Glutamatergic neuron (in vitro differentiated cells): ENCODE results near the gene RHO. TPM values are rescaled to one million over a fixed set of nuclear protein-coding genes. Genes with fewer than 3 reads are reported as not detected.
A peak's percentile ranks its signal among the peaks of the same experiment; 100 is the strongest.

Experiments used
- DNase-seq: peaks from one replicate; pipeline ENCODE4 v3.0.0; 2022
- H3K27ac Mint-ChIP-seq: one replicate; pipeline ENCODE4 v1.8.0; 2020; ENCODE audit warnings: mild to moderate bottlenecking, mixed read lengths, inconsistent platforms; ENCODE audit not compliant: unreplicated experiment
- H3K27me3 Mint-ChIP-seq: one replicate; pipeline ENCODE4 v1.8.0; 2020; ENCODE audit warnings: mild to moderate bottlenecking, moderate library complexity, mixed read lengths, inconsistent platforms; ENCODE audit not compliant: unreplicated experiment
- H3K36me3 Mint-ChIP-seq: one replicate; pipeline ENCODE4 v1.8.0; 2020; ENCODE audit warnings: mild to moderate bottlenecking, mixed read lengths, inconsistent platforms; ENCODE audit not compliant: unreplicated experiment
- H3K4me1 Mint-ChIP-seq: one replicate; pipeline ENCODE4 v1.8.0; 2020; ENCODE audit warnings: mild to moderate bottlenecking, low read depth, mixed read lengths, inconsistent platforms; ENCODE audit not compliant: unreplicated experiment
- H3K4me3 Mint-ChIP-seq: one replicate; pipeline ENCODE4 v1.8.0; 2020; ENCODE audit warnings: mild to moderate bottlenecking, mixed read lengths, inconsistent platforms; ENCODE audit not compliant: unreplicated experiment
- H3K9me3 Mint-ChIP-seq: one replicate; pipeline ENCODE4 v1.8.0; 2020; ENCODE audit warnings: mild to moderate bottlenecking, moderate library complexity, mixed read lengths, inconsistent platforms; ENCODE audit not compliant: unreplicated experiment
- total RNA-seq: library from RNA; stranded (reverse); fragmentation: NEBNext Ultra II Directional; extraction: Animal tissue kit (Norgen Biotek cat#: 25700); gene quantifications from one replicate; pipeline ENCODE4 v1.2.1, GENCODE V29; 2021; ENCODE audit not compliant: unreplicated experiment
- TF ChIP-seq, protein P1 (sequence below): fragments of 200-600 bp; sonication (generic); IDR thresholded peaks from one replicate; pipeline ENCODE4 v1.5.0; 2021; ENCODE audit not compliant: partially characterized antibody, unreplicated experiment

The RHO gene
- total RNA-seq, 1 donor from 2014 or later, result not detected

DNA sequence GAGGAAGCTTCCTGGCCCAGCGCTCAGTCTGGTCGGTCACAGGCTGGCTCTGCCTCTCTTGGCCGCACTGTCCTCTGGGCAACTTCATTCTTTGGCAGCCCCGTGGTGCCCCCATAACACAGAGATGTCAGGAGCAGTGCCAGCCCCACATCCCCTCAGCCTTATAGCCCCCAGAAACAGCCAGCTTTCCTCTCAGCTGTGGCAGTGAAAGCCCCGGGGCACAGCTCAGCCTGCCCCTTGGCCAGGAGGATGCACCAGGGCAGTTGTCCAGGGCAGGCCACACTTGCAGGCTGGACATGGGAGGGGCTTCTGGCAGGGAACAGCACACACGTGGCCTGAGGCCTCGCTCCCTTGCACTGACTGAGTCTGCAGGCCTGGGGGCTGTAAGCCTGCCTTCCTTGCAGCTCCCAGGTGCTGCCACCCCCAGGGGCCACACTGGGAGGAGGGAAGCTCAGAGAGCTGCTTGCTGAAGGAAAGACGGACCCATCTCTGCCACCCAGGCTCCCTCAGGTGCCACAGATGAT lies 10.3 kb upstream of the RHO start:
- Mint-ChIP-seq H3K27me3 (peaks cover 18% of the 10 kb centered on the region), H3K4me1 (peaks cover 12% of the 10 kb centered on the region), H3K36me3 (peaks cover 4% of the 10 kb centered on the region), H3K4me3 (no peak overlapping the region), H3K9me3 (peaks cover 6% of the 10 kb centered on the region), H3K27ac (no peak overlapping the region)
- DNase-seq, result no peak
- TF ChIP-seq, protein P1, sequence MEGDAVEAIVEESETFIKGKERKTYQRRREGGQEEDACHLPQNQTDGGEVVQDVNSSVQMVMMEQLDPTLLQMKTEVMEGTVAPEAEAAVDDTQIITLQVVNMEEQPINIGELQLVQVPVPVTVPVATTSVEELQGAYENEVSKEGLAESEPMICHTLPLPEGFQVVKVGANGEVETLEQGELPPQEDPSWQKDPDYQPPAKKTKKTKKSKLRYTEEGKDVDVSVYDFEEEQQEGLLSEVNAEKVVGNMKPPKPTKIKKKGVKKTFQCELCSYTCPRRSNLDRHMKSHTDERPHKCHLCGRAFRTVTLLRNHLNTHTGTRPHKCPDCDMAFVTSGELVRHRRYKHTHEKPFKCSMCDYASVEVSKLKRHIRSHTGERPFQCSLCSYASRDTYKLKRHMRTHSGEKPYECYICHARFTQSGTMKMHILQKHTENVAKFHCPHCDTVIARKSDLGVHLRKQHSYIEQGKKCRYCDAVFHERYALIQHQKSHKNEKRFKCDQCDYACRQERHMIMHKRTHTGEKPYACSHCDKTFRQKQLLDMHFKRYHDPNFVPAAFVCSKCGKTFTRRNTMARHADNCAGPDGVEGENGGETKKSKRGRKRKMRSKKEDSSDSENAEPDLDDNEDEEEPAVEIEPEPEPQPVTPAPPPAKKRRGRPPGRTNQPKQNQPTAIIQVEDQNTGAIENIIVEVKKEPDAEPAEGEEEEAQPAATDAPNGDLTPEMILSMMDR, result no peak

DNA sequence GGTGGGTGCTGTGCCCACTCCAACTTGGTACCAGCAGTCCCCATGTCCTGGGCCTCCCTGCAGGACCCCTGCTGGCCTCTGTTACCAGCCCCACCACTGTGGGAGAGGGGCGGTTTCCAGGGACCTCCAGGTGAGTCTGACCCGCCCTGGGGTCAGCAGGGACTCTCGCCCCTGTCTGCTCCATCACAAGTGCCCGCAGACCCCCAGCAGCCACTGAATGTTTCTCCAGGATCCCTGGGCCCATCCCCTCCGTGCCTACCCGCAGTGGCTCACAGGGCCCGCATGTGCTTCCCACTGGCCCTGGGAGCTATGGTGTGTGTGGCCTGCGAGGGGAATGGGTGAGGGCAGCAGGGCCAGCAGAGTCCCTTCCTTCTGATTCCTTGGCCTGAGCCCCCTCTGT lies 9.9 kb upstream of the RHO start:
- no peak overlapping the region for H3K27ac Mint-ChIP-seq
- peaks cover 20% of the 10 kb centered on the region for H3K27me3 Mint-ChIP-seq
- H3K36me3 Mint-ChIP-seq, result peaks cover 4% of the 10 kb centered on the region
- peaks cover 12% of the 10 kb centered on the region for H3K4me1 Mint-ChIP-seq
- DNase-seq, result no peak
- H3K4me3 Mint-ChIP-seq, result no peak overlapping the region
- TF ChIP-seq, protein P1, result no peak
- peaks cover 6% of the 10 kb centered on the region for H3K9me3 Mint-ChIP-seq

DNA sequence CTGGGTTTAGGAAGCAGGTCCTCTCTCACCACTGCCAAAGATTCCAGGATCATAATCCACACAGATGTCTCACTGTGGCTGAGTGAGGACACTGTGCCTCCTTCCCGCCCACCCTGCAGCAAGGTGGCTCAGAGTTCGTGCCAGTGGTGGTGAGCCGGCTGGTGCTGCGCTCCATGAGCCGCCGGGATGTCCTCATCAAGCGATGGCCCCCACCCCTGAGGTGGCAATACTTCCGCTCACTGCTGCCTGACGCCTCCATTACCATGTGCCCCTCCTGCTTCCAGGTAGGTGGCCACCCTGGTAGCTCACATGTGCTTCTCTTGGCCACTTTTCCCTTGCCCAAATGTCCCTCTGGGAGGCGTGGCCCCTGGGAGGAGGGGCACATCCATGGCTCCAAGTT lies 9.0 kb upstream of the RHO start:
- Mint-ChIP-seq H3K36me3 (peaks cover 4% of the 10 kb centered on the region), H3K9me3 (peaks cover 6% of the 10 kb centered on the region), H3K27ac (no peak overlapping the region), H3K4me1 (peaks cover 12% of the 10 kb centered on the region), H3K27me3 (peaks cover 20% of the 10 kb centered on the region), H3K4me3 (no peak overlapping the region)
- no peak for DNase-seq
- TF ChIP-seq, protein P1, result no peak

DNA sequence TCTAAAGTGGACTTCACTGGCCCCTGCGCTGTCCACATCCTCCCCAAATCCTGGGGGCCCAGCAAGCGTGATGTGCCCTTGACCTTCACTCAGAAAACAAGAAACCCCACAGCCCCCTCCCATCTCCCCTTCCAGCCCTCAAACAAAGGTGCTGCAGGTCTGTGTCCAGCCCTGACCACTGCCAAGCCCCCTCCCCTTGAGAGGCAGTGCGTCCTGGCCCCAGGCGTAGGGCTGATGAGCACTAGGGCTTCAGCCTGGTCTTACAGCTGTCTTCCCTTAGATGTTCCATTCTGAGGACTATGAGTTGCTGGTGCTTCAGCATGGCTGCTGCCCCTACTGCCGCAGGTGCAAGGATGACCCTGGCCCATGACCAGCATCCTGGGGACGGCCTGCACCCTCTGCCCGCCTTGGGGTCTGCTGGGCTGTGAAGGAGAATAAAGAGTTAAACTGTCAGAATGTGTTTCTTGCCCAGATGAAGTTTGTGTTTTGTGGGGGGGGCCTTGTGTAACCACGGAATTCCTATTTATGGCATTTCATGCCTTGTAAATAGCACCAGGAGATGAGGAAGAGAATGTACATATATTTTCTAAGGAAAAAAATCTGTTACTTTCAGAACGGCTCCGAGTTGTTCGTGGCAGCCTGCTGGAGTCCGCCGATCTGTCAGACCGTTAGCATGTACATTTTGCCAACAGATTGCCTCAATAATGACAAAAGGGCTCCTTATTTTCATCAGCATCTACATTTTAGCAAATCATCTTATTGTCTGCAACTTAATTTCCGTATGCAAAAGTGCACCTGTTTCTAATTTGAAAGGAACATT lies 8.3 kb upstream of the RHO start:
- Mint-ChIP-seq H3K4me1 (peaks cover 12% of the 10 kb centered on the region), H3K27me3 (peaks cover 20% of the 10 kb centered on the region), H3K9me3 (peaks cover 6% of the 10 kb centered on the region), H3K4me3 (peak overlapping the region; percentile 39), H3K36me3 (peaks cover 4% of the 10 kb centered on the region), H3K27ac (no peak overlapping the region)
- TF ChIP-seq, protein P1, result no peak
- DNase-seq, result no peak

DNA sequence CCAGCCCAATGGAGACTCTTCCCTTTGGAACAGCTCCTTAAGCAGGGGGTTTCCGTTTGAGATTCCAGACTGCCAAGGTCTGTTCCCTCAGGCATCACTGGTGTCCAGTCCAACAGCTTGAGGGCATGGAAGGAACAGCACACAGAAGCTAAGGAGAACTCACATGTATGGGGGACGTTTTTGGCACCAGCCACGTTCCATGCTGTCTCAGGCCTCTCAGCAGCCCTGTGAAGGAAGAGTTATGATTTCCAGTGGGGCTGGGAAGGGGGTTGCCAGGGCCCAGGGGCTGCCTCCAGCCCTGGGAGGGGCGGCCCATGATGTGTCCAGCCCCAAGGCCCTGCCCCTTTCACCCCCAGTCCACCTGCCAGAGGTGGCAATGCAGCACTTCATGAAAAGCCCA lies 7.5 kb upstream of the RHO start:
- Mint-ChIP-seq H3K9me3 (peaks cover 4% of the 10 kb centered on the region), H3K27ac (no peak overlapping the region), H3K27me3 (peaks cover 18% of the 10 kb centered on the region), H3K36me3 (peaks cover 4% of the 10 kb centered on the region), H3K4me1 (peaks cover 12% of the 10 kb centered on the region), H3K4me3 (no peak overlapping the region)
- no peak for DNase-seq
- TF ChIP-seq, protein P1, result no peak
